HL-60 (cell line): ENCODE data around the gene STUM.

Source experiments
- DNase-seq, 2 experiments: peaks; one replicate each; pipeline ENCODE4 v3.0.0-alpha.2; 2010 to 2020; ENCODE audit warnings: low read depth in 1 of 2, low spot score in 1 of 2
- H3K27ac ChIP-seq: fragments of 250-450 bp; sonication (Bioruptor Pico); replicated peaks from 2 replicates; pipeline ENCODE4 v1.5.1; 2020; ENCODE audit warnings: mild to moderate bottlenecking, moderate library complexity
- H3K27me3 ChIP-seq: fragments of 250-450 bp; sonication (Bioruptor Pico); 2 replicates; pipeline ENCODE4 v1.5.1; 2021; ENCODE audit warnings: mild to moderate bottlenecking, moderate library complexity; ENCODE audit not compliant: insufficient read depth, poor library complexity, severe bottlenecking
- H3K4me3 ChIP-seq: replicated peaks from 2 replicates; pipeline ENCODE4 v1.5.1; 2011; ENCODE audit warnings: mild to moderate bottlenecking, control low read depth, low read length; ENCODE audit not compliant: insufficient read depth
- CTCF ChIP-seq: IDR thresholded peaks from one replicate; pipeline ENCODE4 v1.5.1; 2011; ENCODE audit warnings: low read length, control low read depth, inconsistent platforms; ENCODE audit not compliant: insufficient read depth
- GABPA ChIP-seq: IDR thresholded peaks from 2 replicates; pipeline ENCODE4 v1.6.1; 2012; ENCODE audit warnings: low read depth
- POLR2AphosphoS5 ChIP-seq: IDR thresholded peaks from 2 replicates; pipeline ENCODE4 v1.6.1; 2012; ENCODE audit warnings: low read depth
- REST ChIP-seq: IDR thresholded peaks from 2 replicates; pipeline ENCODE4 v1.6.1; 2012; ENCODE audit warnings: low read depth; ENCODE audit not compliant: insufficient replicate concordance
- SPI1 ChIP-seq: IDR thresholded peaks from 2 replicates; pipeline ENCODE4 v1.6.1; 2012; ENCODE audit warnings: low read depth, mild to moderate bottlenecking, borderline replicate concordance

Gene STUM

GRCh38 chr1:226599636-226600238, 51.2 kb downstream of the STUM start:
- no peak for DNase-seq
- Histone ChIP-seq H3K27me3 (peaks cover 5% of the 10 kb centered on the region), H3K27ac (no peak overlapping the region), H3K4me3 (no peak overlapping the region)
- no peak for TF ChIP-seq GABPA
- no peak for TF ChIP-seq REST
- TF ChIP-seq SPI1: no peak
- no peak for TF ChIP-seq CTCF
- TF ChIP-seq POLR2AphosphoS5: no peak

- Histone ChIP-seq H3K4me3 (no peak overlapping the region), H3K27me3 (peaks cover 5% of the 10 kb centered on the region), H3K27ac (no peak overlapping the region)
- DNase-seq: no peak
- TF ChIP-seq CTCF: no peak
- no peak for TF ChIP-seq GABPA
- no peak for TF ChIP-seq REST
- TF ChIP-seq SPI1: no peak
- TF ChIP-seq POLR2AphosphoS5: no peak
Measured at GRCh38 chr1:226600254-226600653, 51.7 kb downstream of the STUM start.

GRCh38 chr1:226601456-226601855, 52.9 kb downstream of the STUM start:
- Histone ChIP-seq H3K4me3 (no peak overlapping the region), H3K27me3 (peaks cover 5% of the 10 kb centered on the region), H3K27ac (no peak overlapping the region)
- TF ChIP-seq POLR2AphosphoS5 (no peak), GABPA (no peak), CTCF (no peak), REST (no peak), SPI1 (no peak)
- DNase-seq: no peak
